Endothelial cell of umbilical vein (primary cell): ENCODE results near the gene ADCY9. TPM values are rescaled to one million over a fixed set of nuclear protein-coding genes. Genes with fewer than 3 reads are reported as not detected.

Experiments used
- BruUV-seq: library from RNA; stranded (reverse); fragments of 400-500 nt; replicated peaks from 2 replicates; lab custom pipeline; 2021; lab: Mats Ljungman, UMichigan
- CTCF ChIA-PET: fragments of 300-600, 350-600 bp; sonication (Branson Sonifier 250); formaldehyde crosslinking; loops from one replicate; lab custom pipeline; 2021; ENCODE audit warnings: antibody characterized with exemption, inconsistent platforms; lab: Charles Lee
- POLR2A ChIA-PET: fragments of 300-600, 350-600 bp; sonication (Branson Sonifier 250); formaldehyde crosslinking; loops from one replicate; lab custom pipeline; 2021; ENCODE audit warnings: antibody characterized with exemption, inconsistent platforms; lab: Charles Lee
- DNase-seq: peaks from one replicate; pipeline ENCODE4 v3.0.0-alpha.2; 2011; ENCODE audit warnings: low read depth, low spot score
- FAIRE-seq: peaks from 2 replicates; lab custom pipeline; 2011; peaks lifted over from hg19 to GRCh38; lab: Jason Lieb, UNC
- H2AFZ ChIP-seq: 2 replicates; pipeline ENCODE4 v1.6.0; 2012; ENCODE audit warnings: low read depth, low read length, control low read depth, inconsistent platforms
- H3K27ac ChIP-seq: 2 replicates; pipeline ENCODE4 v1.5.1; 2011; ENCODE audit warnings: low read depth, mild to moderate bottlenecking, control low read depth, low read length, moderate library complexity; ENCODE audit not compliant: insufficient read depth
- H3K27me3 ChIP-seq, 2 experiments: 2 replicates each; pipeline versions ENCODE4 v1.6.0 to v1.6.1; 2011; ENCODE audit warnings: low read length in 2 of 2, mixed read lengths in 1 of 2; ENCODE audit not compliant: control insufficient read depth in 2 of 2, insufficient read depth in 2 of 2
- H3K36me3 ChIP-seq, 2 experiments: 2 replicates in 1 of 2; 3 replicates in 1 of 2; pipeline ENCODE4 v1.5.1; 2011; ENCODE audit warnings: low read length in 2 of 2, mild to moderate bottlenecking in 1 of 2, moderate library complexity in 1 of 2; ENCODE audit not compliant: control insufficient read depth in 2 of 2, insufficient read depth in 2 of 2; ENCODE audit errors: extremely low read depth in 1 of 2
- H3K4me1 ChIP-seq: 3 replicates; pipeline ENCODE4 v1.5.1; 2011; ENCODE audit warnings: mild to moderate bottlenecking, low read length; ENCODE audit not compliant: control insufficient read depth, insufficient read depth; ENCODE audit errors: extremely low read depth
- H3K4me2 ChIP-seq: 2 replicates; pipeline ENCODE4 v1.6.1; 2011; ENCODE audit warnings: low read length, control low read depth, mixed read lengths; ENCODE audit not compliant: insufficient read depth
- H3K4me3 ChIP-seq, 3 experiments: fragments of 200-600 bp in 1 of 3; sonication (generic), shearing (Covaris generic) in 1 of 3; replicated peaks in 1 of 3; 2 replicates each; pipeline ENCODE4 v1.5.1; 2011 to 2016; ENCODE audit warnings: control low read depth in 3 of 3, low read length in 3 of 3, mild to moderate bottlenecking in 2 of 3, inconsistent platforms in 1 of 3, low read depth in 1 of 3, moderate library complexity in 1 of 3; ENCODE audit not compliant: insufficient read depth in 1 of 3
- H3K79me2 ChIP-seq: 2 replicates; pipeline ENCODE4 v1.6.0; 2012; ENCODE audit warnings: low read length, inconsistent platforms; ENCODE audit not compliant: control insufficient read depth, insufficient read depth
- H3K9ac ChIP-seq: replicated peaks from 2 replicates; pipeline ENCODE3; 2011; ENCODE audit warnings: low read length, control low read depth; ENCODE audit not compliant: insufficient read depth; ENCODE audit errors: extremely low read depth
- H3K9me1 ChIP-seq: replicated peaks from 3 replicates; pipeline ENCODE4 v1.6.0; 2011; ENCODE audit warnings: mild to moderate bottlenecking, low read length; ENCODE audit not compliant: control insufficient read depth, insufficient read depth; ENCODE audit errors: extremely low read depth
- H3K9me3 ChIP-seq: replicated peaks from 2 replicates; pipeline ENCODE4 v1.5.1; 2012; ENCODE audit warnings: low read length, inconsistent platforms; ENCODE audit not compliant: control insufficient read depth, insufficient read depth
- H4K20me1 ChIP-seq: replicated peaks from 2 replicates; pipeline ENCODE3; 2011; ENCODE audit warnings: mild to moderate bottlenecking, low read length; ENCODE audit not compliant: control insufficient read depth, insufficient read depth; ENCODE audit errors: extremely low read depth
- EZH2 ChIP-seq: IDR thresholded peaks from 2 replicates; pipeline ENCODE4 v1.6.1; 2012; ENCODE audit warnings: borderline replicate concordance, low read depth, mild to moderate bottlenecking, moderate library complexity, low read length, inconsistent platforms; ENCODE audit not compliant: severe bottlenecking
- FOS ChIP-seq: IDR thresholded peaks from 2 replicates; pipeline ENCODE4 v1.6.1; 2011; ENCODE audit warnings: mild to moderate bottlenecking, low read length, moderate library complexity, borderline replicate concordance; ENCODE audit not compliant: insufficient read depth
- GATA2 ChIP-seq: IDR thresholded peaks from 2 replicates; pipeline ENCODE4 v1.7.0; 2011; ENCODE audit warnings: low read depth, mild to moderate bottlenecking, moderate library complexity, mixed read lengths, low read length; ENCODE audit not compliant: insufficient read length, insufficient read depth
- JUN ChIP-seq: IDR thresholded peaks from 2 replicates; pipeline ENCODE4 v1.6.1; 2011; ENCODE audit warnings: borderline replicate concordance, low read depth; ENCODE audit not compliant: insufficient read length, insufficient read depth
- MYC ChIP-seq: IDR thresholded peaks from one replicate; pipeline ENCODE4 v1.6.1; 2011; ENCODE audit warnings: mild to moderate bottlenecking, low read depth, low read length
- POLR2A ChIP-seq: IDR thresholded peaks from 2 replicates; pipeline ENCODE4 v1.6.1; 2012; ENCODE audit warnings: low read depth, mild to moderate bottlenecking, control low read depth, low read length
- POLR2AphosphoS5 ChIP-seq: IDR thresholded peaks from 2 replicates; pipeline ENCODE4 v1.6.1; 2012; ENCODE audit warnings: low read depth, mild to moderate bottlenecking, control low read depth, low read length, moderate library complexity; ENCODE audit not compliant: insufficient read depth
- dilution Hi-C: fragments of 300-500 bp; cut with MboI; formaldehyde crosslinking; loops from one replicate; pipeline ENCODE4 v1.15.0; 2019; ENCODE audit warnings: low sequenced_read_pairs; ENCODE audit not compliant: extremely low pct_ligation_motif_present
- intact Hi-C: fragments of 100-400 bp; cut with micrococcal nuclease; formaldehyde crosslinking; loops from one replicate; pipeline ENCODE4 v1.10.0; 2022
- polyA plus RNA-seq, 4 experiments: library from polyadenylated mRNA; depleted of rRNA in 3 of 4; stranded (reverse) in 3 of 4; unstranded in 1 of 4; fragments of >200 nt; gene quantifications; 2 replicates each; pipeline versions ENCODE4 v1.2.1 to v1.2.3, GENCODE V29; 2011 to 2012; ENCODE audit warnings: missing spikeins in 1 of 4
- total RNA-seq: library from RNA; stranded (reverse); gene quantifications from 2 replicates; pipeline ENCODE4 v1.2.3, GENCODE V29; 2021
- TF ChIP-seq, protein P1 (sequence below): IDR thresholded peaks from 2 replicates; pipeline ENCODE4 v1.6.1; 2011; ENCODE audit not compliant: insufficient read depth, insufficient read length
- TF ChIP-seq, protein P2 (sequence below), 2 donors: IDR thresholded peaks; 1 replicate in 1 of 2; 2 replicates in 1 of 2; pipeline ENCODE4 v1.5.1; 2011; ENCODE audit warnings: low read length in 2 of 2, mild to moderate bottlenecking in 2 of 2, moderate library complexity in 2 of 2, control low read depth in 1 of 2, inconsistent platforms in 1 of 2, low read depth in 1 of 2; ENCODE audit not compliant: insufficient read depth in 1 of 2; ENCODE audit errors: extremely low read depth in 1 of 2

ADCY9 gene
- total and polyA plus RNA-seq, 2 donors (not counting 3 experiments of a cell fraction or from before 2014, with no cell fraction given) = 6.8 to 14.0 TPM

DNA sequence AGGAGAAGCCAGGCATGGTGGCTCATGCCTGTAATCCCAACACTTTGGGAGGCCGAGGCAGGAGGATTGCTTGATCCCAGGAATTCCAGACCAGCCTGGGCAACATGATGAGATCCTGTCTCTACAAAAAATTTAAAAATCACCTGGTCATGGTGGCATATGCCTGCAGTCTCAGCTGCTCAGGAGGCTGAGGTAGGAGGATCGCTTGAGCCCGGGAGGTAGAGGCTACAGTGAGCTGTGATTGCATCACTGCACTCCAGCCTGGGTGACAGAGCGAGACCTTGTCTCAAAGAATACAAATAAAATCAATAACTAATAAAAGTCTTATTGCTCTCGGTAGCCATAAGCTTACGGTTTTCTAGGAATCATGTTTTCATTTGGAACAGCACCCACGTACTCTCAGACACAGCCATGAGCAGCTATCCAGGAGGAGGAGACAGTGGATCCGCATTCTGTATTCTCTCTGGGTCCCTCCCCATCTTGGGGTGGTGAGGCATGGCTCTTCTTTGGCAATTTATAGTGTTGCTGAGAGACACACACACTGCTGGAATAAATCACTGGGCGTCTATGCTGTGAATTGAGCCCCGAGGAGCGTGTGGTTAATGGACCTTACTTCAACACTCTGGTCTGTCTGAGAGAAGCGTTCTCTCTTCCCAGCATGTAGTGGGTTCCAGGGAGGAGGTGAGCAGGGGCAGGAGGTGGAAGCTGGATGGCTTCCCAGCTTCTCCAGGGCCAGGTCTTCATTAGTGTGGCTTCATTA is 8.5 kb upstream of the ADCY9 start:
- Histone ChIP-seq H2AFZ (no peak overlapping the region), H3K36me3 (no peaks in the 10 kb centered on the region), H3K4me1 (no peaks in the 10 kb centered on the region), H3K27ac (no peak overlapping the region), H3K9ac (no peak overlapping the region), H3K79me2 (no peaks in the 10 kb centered on the region), H3K27me3 (no peaks in the 10 kb centered on the region), H3K4me2 (no peak overlapping the region), H3K9me1 (no peaks in the 10 kb centered on the region), H4K20me1 (no peaks in the 10 kb centered on the region), H3K9me3 (no peaks in the 10 kb centered on the region), H3K4me3 (no peak overlapping the region)
- CTCF ChIA-PET = interaction anchor here (1.1 to 1.3 kb wide), 2 partner anchors 12 to 129 kb away, joined by 3 to 4 read pairs; no protein-coding TSS in a partner anchor
- FAIRE-seq (no peak), DNase-seq (no peak)
- POLR2A ChIA-PET = interaction anchor here (1.1 kb wide), 1 partner anchor 10 kb away, joined by 5 read pairs; no protein-coding TSS in a partner anchor
- no peak for TF ChIP-seq POLR2AphosphoS5
- intact Hi-C loops = no loop called here
- dilution Hi-C loops = no loop called here
- BruUV-seq = no TSS peak

DNA sequence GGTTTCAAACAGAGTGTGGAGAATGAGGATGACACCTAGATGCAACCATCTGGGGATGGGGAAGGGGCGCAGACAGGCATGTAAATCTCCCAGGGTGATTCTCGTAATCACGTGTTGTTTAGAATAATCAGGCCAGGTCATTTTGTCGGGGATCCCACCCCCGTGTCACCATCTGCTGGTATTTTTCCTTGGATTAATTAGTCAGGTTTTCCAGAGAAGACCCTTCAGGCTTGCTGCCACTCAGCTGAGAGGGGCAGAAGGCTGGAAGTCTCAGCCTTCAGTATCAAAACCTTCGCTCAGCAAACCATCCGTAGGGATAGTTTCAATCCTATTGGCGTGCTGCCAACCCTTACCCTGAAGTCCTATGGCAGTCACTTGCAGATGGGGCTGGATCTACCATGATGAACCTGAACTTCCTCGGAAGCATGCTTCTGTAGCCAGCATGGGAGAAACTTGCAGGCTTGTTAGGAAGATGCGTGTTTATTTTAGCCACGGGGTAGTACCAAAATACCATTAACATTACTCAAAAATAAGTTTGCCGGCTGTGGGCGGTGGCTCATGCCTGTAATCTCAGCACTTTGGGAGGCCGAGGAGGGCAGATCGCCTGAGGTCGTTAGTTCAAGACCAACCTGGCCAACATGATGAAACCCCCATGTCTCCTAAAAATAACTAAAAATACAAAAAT is 7.5 kb upstream of the ADCY9 start:
- no peak overlapping the region for H3K27ac ChIP-seq
- FAIRE-seq (no peak), DNase-seq (no peak)
- no peaks in the 10 kb centered on the region for H3K9me3 ChIP-seq
- H3K9me1 ChIP-seq = no peaks in the 10 kb centered on the region
- H3K4me1 ChIP-seq = no peaks in the 10 kb centered on the region
- intact Hi-C loops = no loop called here
- BruUV-seq = no TSS peak
- H4K20me1 ChIP-seq = no peaks in the 10 kb centered on the region
- H3K79me2 ChIP-seq = no peaks in the 10 kb centered on the region
- CTCF ChIA-PET = no interaction called here
- POLR2A ChIA-PET = interaction anchor here (1.1 kb wide), 1 partner anchor 11 kb away, joined by 5 read pairs; no protein-coding TSS in a partner anchor
- H3K9ac ChIP-seq = no peak overlapping the region
- H3K36me3 ChIP-seq = no peaks in the 10 kb centered on the region
- TF ChIP-seq, protein P1, sequence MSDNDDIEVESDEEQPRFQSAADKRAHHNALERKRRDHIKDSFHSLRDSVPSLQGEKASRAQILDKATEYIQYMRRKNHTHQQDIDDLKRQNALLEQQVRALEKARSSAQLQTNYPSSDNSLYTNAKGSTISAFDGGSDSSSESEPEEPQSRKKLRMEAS = no peak
- TF ChIP-seq MYC (no peak), FOS (no peak), POLR2A (no peak), POLR2AphosphoS5 (no peak), EZH2 (no peak), GATA2 (no peak), JUN (no peak)
- TF ChIP-seq, protein P2, sequence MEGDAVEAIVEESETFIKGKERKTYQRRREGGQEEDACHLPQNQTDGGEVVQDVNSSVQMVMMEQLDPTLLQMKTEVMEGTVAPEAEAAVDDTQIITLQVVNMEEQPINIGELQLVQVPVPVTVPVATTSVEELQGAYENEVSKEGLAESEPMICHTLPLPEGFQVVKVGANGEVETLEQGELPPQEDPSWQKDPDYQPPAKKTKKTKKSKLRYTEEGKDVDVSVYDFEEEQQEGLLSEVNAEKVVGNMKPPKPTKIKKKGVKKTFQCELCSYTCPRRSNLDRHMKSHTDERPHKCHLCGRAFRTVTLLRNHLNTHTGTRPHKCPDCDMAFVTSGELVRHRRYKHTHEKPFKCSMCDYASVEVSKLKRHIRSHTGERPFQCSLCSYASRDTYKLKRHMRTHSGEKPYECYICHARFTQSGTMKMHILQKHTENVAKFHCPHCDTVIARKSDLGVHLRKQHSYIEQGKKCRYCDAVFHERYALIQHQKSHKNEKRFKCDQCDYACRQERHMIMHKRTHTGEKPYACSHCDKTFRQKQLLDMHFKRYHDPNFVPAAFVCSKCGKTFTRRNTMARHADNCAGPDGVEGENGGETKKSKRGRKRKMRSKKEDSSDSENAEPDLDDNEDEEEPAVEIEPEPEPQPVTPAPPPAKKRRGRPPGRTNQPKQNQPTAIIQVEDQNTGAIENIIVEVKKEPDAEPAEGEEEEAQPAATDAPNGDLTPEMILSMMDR (IDR thresholded peaks at IDR 0.05; ENCODE audit: extremely low read depth in 1 of 2, insufficient read depth in 1 of 2, low read depth in 1 of 2, low read length in 2 of 2) = no peak
- no peaks in the 10 kb centered on the region for H3K27me3 ChIP-seq
- H3K4me3 ChIP-seq = no peak overlapping the region
- no peak overlapping the region for H2AFZ ChIP-seq
- no peak overlapping the region for H3K4me2 ChIP-seq
- dilution Hi-C loops = no loop called here
